ENCODE measurements around the gene MINDY1.

The MINDY1 gene

DNA sequence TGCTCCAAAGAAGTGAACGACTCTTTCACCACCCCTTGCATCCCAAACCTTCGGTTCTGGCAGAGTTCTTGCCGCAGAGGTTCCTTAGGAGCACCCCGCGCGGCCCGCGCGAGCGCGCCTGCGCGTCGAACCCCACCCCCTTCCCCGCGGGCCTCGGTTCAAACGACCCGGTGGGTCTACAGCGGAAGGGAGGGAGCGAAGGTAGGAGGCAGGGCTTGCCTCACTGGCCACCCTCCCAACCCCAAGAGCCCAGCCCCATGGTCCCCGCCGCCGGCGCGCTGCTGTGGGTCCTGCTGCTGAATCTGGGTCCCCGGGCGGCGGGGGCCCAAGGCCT, 40.9 kb upstream of the MINDY1 start, which contains the start of gene C1orf56:
Gene C1orf56 (plus strand): TSS at position 161 of the 334 bp plus-strand sequence. CDS start 97 bp downstream, at position 258.
- H3K4me3 ChIP-seq (ENCODE audit: low read length in 2 of 2) = peak within 1 kb of the TSS; percentile 69 to 90
- peak within 1 kb of the TSS; percentile 18 to 79 for H3K27ac ChIP-seq (ENCODE audit: low read depth in 2 of 2, low read length in 2 of 2)
- peak within 1 kb of the TSS; percentile 52 to 73 for H3K9ac ChIP-seq (ENCODE audit: low read depth in 1 of 2, low read length in 2 of 2)
- H3K36me3 ChIP-seq (ENCODE audit: control insufficient read depth in 2 of 2, insufficient read depth in 2 of 2, low read length in 2 of 2) = peaks cover 12 to 13% of the 10 kb centered on the region in 2 donors
- H3K9me3 ChIP-seq (ENCODE audit: control insufficient read depth in 2 of 2, low read length in 2 of 2) = no peaks in the 10 kb centered on the region
- H3K27me3 ChIP-seq (ENCODE audit: control insufficient read depth in 2 of 2, insufficient read depth in 2 of 2, low read length in 2 of 2) = no peaks in the 10 kb centered on the region
- peaks cover 9 to 16% of the 10 kb centered on the region in 2 donors for H3K4me1 ChIP-seq (ENCODE audit: control insufficient read depth in 2 of 2, insufficient read depth in 2 of 2, low read length in 2 of 2)

DNA sequence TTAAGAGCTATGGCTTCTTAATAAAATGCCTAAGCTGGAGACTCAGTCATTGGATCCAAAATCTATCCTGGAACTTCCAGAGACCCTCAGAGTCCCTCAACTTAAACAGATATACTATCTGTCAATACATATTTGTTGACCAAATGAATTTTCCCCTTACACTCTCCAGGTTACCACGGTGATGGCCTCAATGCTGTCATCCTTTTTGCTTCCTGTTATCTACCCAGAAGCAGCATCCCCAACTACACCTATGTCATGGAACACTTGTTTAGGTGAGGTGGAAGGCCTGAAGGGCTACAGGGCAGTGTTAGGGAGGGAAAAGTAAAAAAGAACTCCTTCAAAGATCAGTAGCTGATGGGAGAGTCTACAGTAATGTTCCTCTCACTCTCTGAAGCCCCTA, 36.5 kb upstream of the MINDY1 start:
- no peak overlapping the region for H3K4me3 ChIP-seq (ENCODE audit: low read length in 2 of 2)
- H3K4me1 ChIP-seq (ENCODE audit: control insufficient read depth in 2 of 2, insufficient read depth in 2 of 2, low read length in 2 of 2) = peaks cover 5 to 8% of the 10 kb centered on the region in 2 donors
- no peaks in the 10 kb centered on the region for H3K9me3 ChIP-seq (ENCODE audit: control insufficient read depth in 2 of 2, low read length in 2 of 2)
- H3K36me3 ChIP-seq (ENCODE audit: control insufficient read depth in 2 of 2, insufficient read depth in 2 of 2, low read length in 2 of 2) = no peaks in the 10 kb centered on the region
- H3K27ac ChIP-seq (ENCODE audit: low read depth in 2 of 2, low read length in 2 of 2) = no peak overlapping the region
- H3K27me3 ChIP-seq (ENCODE audit: control insufficient read depth in 2 of 2, insufficient read depth in 2 of 2, low read length in 2 of 2) = no peaks in the 10 kb centered on the region
- H3K9ac ChIP-seq (ENCODE audit: low read depth in 1 of 2, low read length in 2 of 2) = no peak overlapping the region

DNA sequence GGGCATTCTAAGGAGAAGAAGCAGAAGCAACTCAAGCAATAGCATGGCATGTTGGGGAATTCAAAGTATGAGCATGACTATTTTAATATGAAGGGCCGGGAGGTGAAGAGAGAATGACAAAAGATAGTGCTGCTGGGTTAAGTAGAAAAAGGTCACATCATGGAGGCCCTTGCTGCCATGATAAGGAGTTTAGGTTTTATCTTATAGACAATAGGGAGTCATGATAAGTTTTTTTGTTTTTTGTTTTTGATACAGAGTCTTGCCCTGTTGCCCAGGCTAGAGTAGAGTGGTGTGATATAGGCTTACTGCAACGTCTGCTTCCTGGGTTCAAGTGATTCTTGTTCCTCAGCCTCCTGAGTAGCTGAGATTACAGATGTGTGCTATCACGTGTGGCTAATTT, 32.8 kb upstream of the MINDY1 start:
- Histone ChIP-seq H3K27me3 (ENCODE audit: control insufficient read depth in 2 of 2, insufficient read depth in 2 of 2, low read length in 2 of 2) (no peaks in the 10 kb centered on the region), H3K9me3 (ENCODE audit: control insufficient read depth in 2 of 2, low read length in 2 of 2) (no peaks in the 10 kb centered on the region), H3K27ac (ENCODE audit: low read depth in 2 of 2, low read length in 2 of 2) (no peak overlapping the region), H3K4me1 (ENCODE audit: control insufficient read depth in 2 of 2, insufficient read depth in 2 of 2, low read length in 2 of 2) (no peaks in the 10 kb centered on the region), H3K9ac (ENCODE audit: low read depth in 1 of 2, low read length in 2 of 2) (no peak overlapping the region), H3K36me3 (ENCODE audit: control insufficient read depth in 2 of 2, insufficient read depth in 2 of 2, low read length in 2 of 2) (peaks cover 8 to 9% of the 10 kb centered on the region in 2 donors), H3K4me3 (ENCODE audit: low read length in 2 of 2) (no peak overlapping the region)

DNA sequence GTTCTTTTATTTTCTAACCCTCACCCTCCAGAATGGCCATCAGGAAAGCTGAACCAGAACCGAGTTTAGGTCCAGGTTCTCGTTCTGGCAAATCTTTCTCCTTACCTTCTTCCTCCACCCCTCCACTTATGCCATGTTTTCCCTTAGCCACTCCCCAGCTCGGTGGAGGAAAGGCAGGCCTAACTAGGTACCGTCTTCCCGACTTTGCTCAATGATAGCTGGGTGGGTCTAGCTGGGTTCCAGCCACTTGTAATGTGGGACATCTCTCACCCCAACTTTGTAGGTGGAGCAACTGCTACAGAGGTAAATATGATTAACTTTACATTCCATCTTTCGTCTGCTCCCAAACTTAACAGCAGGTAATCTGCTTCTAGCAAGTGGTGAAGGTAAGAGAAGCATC, 30.3 kb upstream of the MINDY1 start:
- no peak overlapping the region for H3K27ac ChIP-seq (ENCODE audit: low read depth in 2 of 2, low read length in 2 of 2)
- H3K9ac ChIP-seq (ENCODE audit: low read depth in 1 of 2, low read length in 2 of 2) = no peak overlapping the region
- no peaks in the 10 kb centered on the region for H3K4me1 ChIP-seq (ENCODE audit: control insufficient read depth in 2 of 2, insufficient read depth in 2 of 2, low read length in 2 of 2)
- no peak overlapping the region for H3K4me3 ChIP-seq (ENCODE audit: low read length in 2 of 2)
- peaks cover 16 to 18% of the 10 kb centered on the region in 2 donors for H3K36me3 ChIP-seq (ENCODE audit: control insufficient read depth in 2 of 2, insufficient read depth in 2 of 2, low read length in 2 of 2)
- H3K27me3 ChIP-seq (ENCODE audit: control insufficient read depth in 2 of 2, insufficient read depth in 2 of 2, low read length in 2 of 2) = no peaks in the 10 kb centered on the region
- H3K9me3 ChIP-seq (ENCODE audit: control insufficient read depth in 2 of 2, low read length in 2 of 2) = no peaks in the 10 kb centered on the region

DNA sequence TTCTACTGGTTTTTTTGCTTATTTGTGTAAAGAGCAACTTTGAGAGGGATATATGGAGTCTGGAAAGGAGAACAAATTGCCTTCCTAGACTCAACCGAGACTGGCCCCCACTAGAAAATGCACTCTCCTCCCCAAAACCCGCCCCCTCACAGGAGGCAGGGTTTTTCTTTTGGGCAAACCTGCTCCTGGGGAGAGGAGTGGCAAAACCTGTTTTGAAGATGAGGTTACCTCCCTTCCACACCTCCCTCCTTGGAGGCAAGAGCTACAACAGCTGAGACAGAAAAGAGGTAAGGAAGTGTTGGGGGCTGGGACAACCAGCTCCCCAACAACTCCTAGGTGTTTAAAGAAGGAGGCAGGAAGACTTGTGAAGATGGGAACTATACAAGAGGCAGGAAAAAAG, 29.7 kb upstream of the MINDY1 start, which contains the start of gene BNIPL:
Gene BNIPL (plus strand): TSS at position 231 of the 400 bp plus-strand sequence. CDS start 140 bp downstream, at position 371.
- Histone ChIP-seq H3K9ac (ENCODE audit: low read depth in 1 of 2, low read length in 2 of 2) (no peak within 1 kb of the TSS), H3K4me1 (ENCODE audit: control insufficient read depth in 2 of 2, insufficient read depth in 2 of 2, low read length in 2 of 2) (no peaks in the 10 kb centered on the region), H3K27ac (ENCODE audit: low read depth in 2 of 2, low read length in 2 of 2) (no peak within 1 kb of the TSS), H3K4me3 (ENCODE audit: low read length in 2 of 2) (no peak within 1 kb of the TSS), H3K9me3 (ENCODE audit: control insufficient read depth in 2 of 2, low read length in 2 of 2) (no peaks in the 10 kb centered on the region), H3K36me3 (ENCODE audit: control insufficient read depth in 2 of 2, insufficient read depth in 2 of 2, low read length in 2 of 2) (peaks cover 20 to 21% of the 10 kb centered on the region in 2 donors), H3K27me3 (ENCODE audit: control insufficient read depth in 2 of 2, insufficient read depth in 2 of 2, low read length in 2 of 2) (no peaks in the 10 kb centered on the region)

DNA sequence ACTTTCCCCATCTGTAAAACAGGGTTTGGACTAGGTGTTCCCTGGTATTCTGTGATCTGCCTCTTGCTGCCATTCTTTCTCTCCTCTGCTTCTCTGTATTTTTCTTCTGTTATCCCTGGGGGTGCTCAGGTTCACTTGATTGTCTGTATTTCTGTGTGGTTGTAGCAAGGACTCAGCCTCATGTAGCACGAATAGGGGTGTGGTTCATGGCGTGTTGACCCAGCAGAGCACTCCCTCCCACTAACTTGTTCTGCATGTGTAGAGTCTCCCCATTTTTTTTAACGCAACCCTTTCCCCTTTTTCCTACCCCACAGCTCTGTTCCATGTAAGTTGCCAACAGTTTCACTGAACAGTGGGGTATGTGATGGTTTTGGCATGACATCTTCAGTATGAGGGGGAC, 28.5 kb upstream of the MINDY1 start:
- H3K4me1 ChIP-seq (ENCODE audit: control insufficient read depth in 2 of 2, insufficient read depth in 2 of 2, low read length in 2 of 2) = no peaks in the 10 kb centered on the region
- no peaks in the 10 kb centered on the region for H3K27me3 ChIP-seq (ENCODE audit: control insufficient read depth in 2 of 2, insufficient read depth in 2 of 2, low read length in 2 of 2)
- H3K9ac ChIP-seq (ENCODE audit: low read depth in 1 of 2, low read length in 2 of 2) = no peak overlapping the region
- H3K9me3 ChIP-seq (ENCODE audit: control insufficient read depth in 2 of 2, low read length in 2 of 2) = no peaks in the 10 kb centered on the region
- no peak overlapping the region for H3K4me3 ChIP-seq (ENCODE audit: low read length in 2 of 2)
- peaks cover 28 to 30% of the 10 kb centered on the region in 2 donors for H3K36me3 ChIP-seq (ENCODE audit: control insufficient read depth in 2 of 2, insufficient read depth in 2 of 2, low read length in 2 of 2)
- H3K27ac ChIP-seq (ENCODE audit: low read depth in 2 of 2, low read length in 2 of 2) = no peak overlapping the region

DNA sequence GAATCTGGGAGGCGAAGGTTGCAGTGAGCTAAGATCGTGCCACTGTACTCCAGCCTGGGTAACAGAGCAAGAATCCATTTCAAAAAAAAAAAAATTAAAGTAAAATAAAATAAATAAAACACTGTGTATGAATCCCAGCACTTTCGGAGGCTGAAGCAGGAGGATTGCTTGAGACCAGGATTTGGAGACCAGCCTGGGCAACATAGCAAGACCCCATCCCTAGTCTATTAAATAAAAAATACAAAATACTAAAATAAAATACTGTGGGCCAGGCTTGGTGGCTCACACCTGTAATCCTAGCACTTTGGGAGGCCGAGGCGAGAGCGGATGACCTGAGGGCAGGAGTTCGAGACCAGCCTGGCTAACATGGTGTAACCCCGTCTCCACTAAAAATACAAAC, 25.5 kb upstream of the MINDY1 start:
- no peak overlapping the region for H3K9ac ChIP-seq (ENCODE audit: low read depth in 1 of 2, low read length in 2 of 2)
- peaks cover 37 to 46% of the 10 kb centered on the region in 2 donors for H3K36me3 ChIP-seq (ENCODE audit: control insufficient read depth in 2 of 2, insufficient read depth in 2 of 2, low read length in 2 of 2)
- no peaks in the 10 kb centered on the region for H3K9me3 ChIP-seq (ENCODE audit: control insufficient read depth in 2 of 2, low read length in 2 of 2)
- H3K27me3 ChIP-seq (ENCODE audit: control insufficient read depth in 2 of 2, insufficient read depth in 2 of 2, low read length in 2 of 2) = no peaks in the 10 kb centered on the region
- no peak overlapping the region for H3K27ac ChIP-seq (ENCODE audit: low read depth in 2 of 2, low read length in 2 of 2)
- no peaks in the 10 kb centered on the region for H3K4me1 ChIP-seq (ENCODE audit: control insufficient read depth in 2 of 2, insufficient read depth in 2 of 2, low read length in 2 of 2)
- H3K4me3 ChIP-seq (ENCODE audit: low read length in 2 of 2) = no peak overlapping the region

DNA sequence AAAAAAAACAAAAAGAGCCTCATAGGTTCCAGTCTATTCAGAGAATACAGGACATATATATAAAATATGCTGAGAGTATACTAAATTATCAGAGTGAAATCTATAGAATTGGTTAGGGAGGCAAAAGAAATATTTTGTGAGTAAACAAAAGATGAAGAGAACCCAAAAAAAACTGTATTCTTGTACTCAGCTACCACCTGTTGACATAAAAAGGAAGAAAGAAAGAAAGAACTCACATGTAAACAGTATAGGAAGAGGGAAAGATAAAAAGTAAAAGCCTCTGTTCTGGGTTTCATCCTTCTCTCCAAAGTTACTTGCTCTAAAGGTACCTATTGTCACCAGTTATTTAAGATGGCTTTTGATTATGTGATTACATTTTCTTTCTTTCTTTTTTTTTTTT, 19.8 kb upstream of the MINDY1 start:
- Histone ChIP-seq H3K4me3 (ENCODE audit: low read length in 2 of 2) (no peak overlapping the region), H3K36me3 (ENCODE audit: control insufficient read depth in 2 of 2, insufficient read depth in 2 of 2, low read length in 2 of 2) (peaks cover 24 to 38% of the 10 kb centered on the region in 2 donors), H3K27me3 (ENCODE audit: control insufficient read depth in 2 of 2, insufficient read depth in 2 of 2, low read length in 2 of 2) (no peaks in the 10 kb centered on the region), H3K9me3 (ENCODE audit: control insufficient read depth in 2 of 2, low read length in 2 of 2) (no peaks in the 10 kb centered on the region), H3K9ac (ENCODE audit: low read depth in 1 of 2, low read length in 2 of 2) (no peak overlapping the region), H3K27ac (ENCODE audit: low read depth in 2 of 2, low read length in 2 of 2) (no peak overlapping the region), H3K4me1 (ENCODE audit: control insufficient read depth in 2 of 2, insufficient read depth in 2 of 2, low read length in 2 of 2) (no peaks in the 10 kb centered on the region)

DNA sequence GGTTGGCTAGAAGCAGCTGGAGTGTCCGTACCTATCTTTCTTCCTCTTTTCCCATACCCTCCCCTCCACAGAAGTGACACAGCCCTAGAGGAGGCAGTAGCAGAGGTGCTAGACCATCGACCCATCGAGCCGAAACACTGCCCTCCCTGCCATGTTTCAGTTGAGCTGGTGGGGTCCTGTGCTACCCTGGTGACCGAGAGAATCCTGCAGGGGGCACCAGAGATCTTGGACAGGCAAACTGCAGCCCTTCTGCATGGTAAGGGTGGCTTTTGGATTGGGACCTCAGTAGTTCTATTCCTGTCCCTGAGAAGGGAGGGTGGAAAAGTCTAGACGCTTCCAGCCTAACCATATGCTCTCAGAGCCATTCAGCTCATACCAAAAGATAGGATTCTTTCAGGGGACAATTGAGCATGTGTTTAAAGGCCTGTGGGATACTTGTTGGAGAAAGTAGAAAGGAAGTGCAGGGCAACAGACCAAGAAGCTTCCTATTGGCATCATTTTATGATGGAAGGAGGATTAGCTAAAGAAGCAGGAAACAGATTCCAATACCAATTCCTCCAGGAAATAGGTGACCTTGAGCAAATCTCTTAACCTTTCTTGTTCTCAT, 17.9 kb upstream of the MINDY1 start:
- Histone ChIP-seq H3K9me3 (ENCODE audit: control insufficient read depth in 2 of 2, low read length in 2 of 2) (no peaks in the 10 kb centered on the region), H3K4me1 (ENCODE audit: control insufficient read depth in 2 of 2, insufficient read depth in 2 of 2, low read length in 2 of 2) (no peaks in the 10 kb centered on the region), H3K27me3 (ENCODE audit: control insufficient read depth in 2 of 2, insufficient read depth in 2 of 2, low read length in 2 of 2) (no peaks in the 10 kb centered on the region), H3K27ac (ENCODE audit: low read depth in 2 of 2, low read length in 2 of 2) (no peak overlapping the region), H3K9ac (ENCODE audit: low read depth in 1 of 2, low read length in 2 of 2) (no peak overlapping the region), H3K36me3 (ENCODE audit: control insufficient read depth in 2 of 2, insufficient read depth in 2 of 2, low read length in 2 of 2) (peaks cover 14 to 26% of the 10 kb centered on the region in 2 donors), H3K4me3 (ENCODE audit: low read length in 2 of 2) (no peak overlapping the region)

DNA sequence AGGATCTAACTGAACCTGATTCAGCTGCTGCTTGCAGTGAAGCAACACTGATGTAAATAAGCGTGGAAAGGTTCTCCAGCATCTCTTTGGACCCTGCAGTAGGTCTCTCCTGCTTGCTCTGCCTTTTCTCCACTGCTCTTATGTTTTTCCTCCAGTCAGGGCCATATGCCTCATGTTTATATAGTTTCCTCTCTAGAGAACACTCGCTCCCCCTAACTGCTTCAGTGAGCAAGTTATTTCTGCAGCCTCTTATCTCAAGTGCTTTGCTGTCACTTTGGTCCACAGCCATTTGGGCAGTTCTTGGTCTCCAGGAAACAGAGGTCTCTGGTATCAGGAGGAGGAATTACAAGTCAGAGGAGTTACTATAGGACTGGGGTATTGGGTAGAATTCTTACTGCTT, 6.8 kb upstream of the MINDY1 start:
- Histone ChIP-seq H3K9ac (ENCODE audit: low read depth in 1 of 2, low read length in 2 of 2) (no peak overlapping the region), H3K4me3 (ENCODE audit: low read length in 2 of 2) (peak overlapping the region; percentile 1 to 27), H3K27ac (ENCODE audit: low read depth in 2 of 2, low read length in 2 of 2) (peak overlapping the region; percentile 62 to 63)

More for the DNA sequence above, 6.8 kb upstream of the MINDY1 start:
- Histone ChIP-seq H3K9me3 (ENCODE audit: control insufficient read depth in 2 of 2, low read length in 2 of 2) (no peaks in the 10 kb centered on the region), H3K36me3 (ENCODE audit: control insufficient read depth in 2 of 2, insufficient read depth in 2 of 2, low read length in 2 of 2) (peaks cover 0 to 5% of the 10 kb centered on the region in 2 donors), H3K27me3 (ENCODE audit: control insufficient read depth in 2 of 2, insufficient read depth in 2 of 2, low read length in 2 of 2) (no peaks in the 10 kb centered on the region), H3K4me1 (ENCODE audit: control insufficient read depth in 2 of 2, insufficient read depth in 2 of 2, low read length in 2 of 2) (peaks cover 28 to 30% of the 10 kb centered on the region in 2 donors)
